ENCODE data around the gene RUFY1. TPM values are rescaled to one million over a fixed set of nuclear protein-coding genes. Genes with fewer than 3 reads are reported as not detected.

The RUFY1 gene
- total and polyA plus RNA-seq, 9 of the 15 experiments (the other 6 are each of a cell fraction or from before 2014, with no cell fraction given): 5.0 to 41.7 (median 29.6) TPM

- TF ChIP-seq, protein P1, sequence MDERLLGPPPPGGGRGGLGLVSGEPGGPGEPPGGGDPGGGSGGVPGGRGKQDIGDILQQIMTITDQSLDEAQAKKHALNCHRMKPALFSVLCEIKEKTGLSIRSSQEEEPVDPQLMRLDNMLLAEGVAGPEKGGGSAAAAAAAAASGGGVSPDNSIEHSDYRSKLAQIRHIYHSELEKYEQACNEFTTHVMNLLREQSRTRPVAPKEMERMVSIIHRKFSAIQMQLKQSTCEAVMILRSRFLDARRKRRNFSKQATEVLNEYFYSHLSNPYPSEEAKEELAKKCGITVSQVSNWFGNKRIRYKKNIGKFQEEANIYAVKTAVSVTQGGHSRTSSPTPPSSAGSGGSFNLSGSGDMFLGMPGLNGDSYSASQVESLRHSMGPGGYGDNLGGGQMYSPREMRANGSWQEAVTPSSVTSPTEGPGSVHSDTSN (CRISPR knock-in tag; IDR thresholded peaks at IDR 0.05; ENCODE audit: low read depth): no peak
- TF ChIP-seq, protein P1 (tag; conservative IDR thresholded peaks at IDR 0.05; ENCODE audit: low read depth): no peak
- TF ChIP-seq, protein P2, sequence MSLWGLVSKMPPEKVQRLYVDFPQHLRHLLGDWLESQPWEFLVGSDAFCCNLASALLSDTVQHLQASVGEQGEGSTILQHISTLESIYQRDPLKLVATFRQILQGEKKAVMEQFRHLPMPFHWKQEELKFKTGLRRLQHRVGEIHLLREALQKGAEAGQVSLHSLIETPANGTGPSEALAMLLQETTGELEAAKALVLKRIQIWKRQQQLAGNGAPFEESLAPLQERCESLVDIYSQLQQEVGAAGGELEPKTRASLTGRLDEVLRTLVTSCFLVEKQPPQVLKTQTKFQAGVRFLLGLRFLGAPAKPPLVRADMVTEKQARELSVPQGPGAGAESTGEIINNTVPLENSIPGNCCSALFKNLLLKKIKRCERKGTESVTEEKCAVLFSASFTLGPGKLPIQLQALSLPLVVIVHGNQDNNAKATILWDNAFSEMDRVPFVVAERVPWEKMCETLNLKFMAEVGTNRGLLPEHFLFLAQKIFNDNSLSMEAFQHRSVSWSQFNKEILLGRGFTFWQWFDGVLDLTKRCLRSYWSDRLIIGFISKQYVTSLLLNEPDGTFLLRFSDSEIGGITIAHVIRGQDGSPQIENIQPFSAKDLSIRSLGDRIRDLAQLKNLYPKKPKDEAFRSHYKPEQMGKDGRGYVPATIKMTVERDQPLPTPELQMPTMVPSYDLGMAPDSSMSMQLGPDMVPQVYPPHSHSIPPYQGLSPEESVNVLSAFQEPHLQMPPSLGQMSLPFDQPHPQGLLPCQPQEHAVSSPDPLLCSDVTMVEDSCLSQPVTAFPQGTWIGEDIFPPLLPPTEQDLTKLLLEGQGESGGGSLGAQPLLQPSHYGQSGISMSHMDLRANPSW (CRISPR knock-in tag; IDR thresholded peaks at IDR 0.05): peak; percentile 91; the same call in 1 of the 2 replicates
- no peak; the same call in 1 of the 2 replicates for TF ChIP-seq POLR2AphosphoS5 (IDR thresholded peaks at IDR 0.05; ENCODE audit: control insufficient read depth, insufficient read depth, low read depth, low read length)
- peak; percentile 69; the same call in 1 of the 2 replicates for TF ChIP-seq CEBPB (tag; IDR thresholded peaks at IDR 0.05)
- peak in 1 of 2 experiments; percentile 44; a peak in 1 of 4 replicates for TF ChIP-seq TRIM24 (IDR thresholded peaks at IDR 0.05)
- no peak for TF ChIP-seq ZNF445 (CRISPR knock-in tag; IDR thresholded peaks at IDR 0.05; ENCODE audit: low read depth)
- TF ChIP-seq PCBP1 (IDR thresholded peaks at IDR 0.05; ENCODE audit: low read depth, low read length, poor library complexity, severe bottlenecking): no peak
- TF ChIP-seq L3MBTL2 (IDR thresholded peaks at IDR 0.05): peak; percentile 92
- TF ChIP-seq NCOA4 (IDR thresholded peaks at IDR 0.05; ENCODE audit: partially characterized antibody): no peak
- peak; percentile 75 for TF ChIP-seq ZBTB17 (CRISPR knock-in tag; IDR thresholded peaks at IDR 0.05)
- no peak for TF ChIP-seq BRCA1 (IDR thresholded peaks at IDR 0.05)
- TF ChIP-seq BRCA1 (CRISPR knock-in tag; IDR thresholded peaks at IDR 0.05): peak; percentile 46; the same call in 1 of the 2 replicates
- TF ChIP-seq, protein P3, sequence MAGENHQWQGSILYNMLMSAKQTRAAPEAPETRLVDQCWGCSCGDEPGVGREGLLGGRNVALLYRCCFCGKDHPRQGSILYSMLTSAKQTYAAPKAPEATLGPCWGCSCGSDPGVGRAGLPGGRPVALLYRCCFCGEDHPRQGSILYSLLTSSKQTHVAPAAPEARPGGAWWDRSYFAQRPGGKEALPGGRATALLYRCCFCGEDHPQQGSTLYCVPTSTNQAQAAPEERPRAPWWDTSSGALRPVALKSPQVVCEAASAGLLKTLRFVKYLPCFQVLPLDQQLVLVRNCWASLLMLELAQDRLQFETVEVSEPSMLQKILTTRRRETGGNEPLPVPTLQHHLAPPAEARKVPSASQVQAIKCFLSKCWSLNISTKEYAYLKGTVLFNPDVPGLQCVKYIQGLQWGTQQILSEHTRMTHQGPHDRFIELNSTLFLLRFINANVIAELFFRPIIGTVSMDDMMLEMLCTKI (IDR thresholded peaks at IDR 0.05; ENCODE audit: partially characterized antibody): no peak
- no peak for TF ChIP-seq HDAC6 (IDR thresholded peaks at IDR 0.05; ENCODE audit: low read depth, low read length)
- TF ChIP-seq CBX1 (IDR thresholded peaks at IDR 0.05; ENCODE audit: low read depth): peak; percentile 80; the same call in 1 of the 2 replicates
- TF ChIP-seq LARP7 (IDR thresholded peaks at IDR 0.05): no peak
- no peak for TF ChIP-seq SIN3B (IDR thresholded peaks at IDR 0.05; ENCODE audit: low read depth)
- TF ChIP-seq ZFP1 (CRISPR knock-in tag; IDR thresholded peaks at IDR 0.05): no peak
- TF ChIP-seq RBM25 (IDR thresholded peaks at IDR 0.05; ENCODE audit: low read depth, low read length, severe bottlenecking): no peak
- TF ChIP-seq RBM34 (IDR thresholded peaks at IDR 0.05; ENCODE audit: borderline replicate concordance, insufficient read depth, low read length): no peak
- no peak for TF ChIP-seq RFX1 (IDR thresholded peaks at IDR 0.05)
- 0 out of 2 replicates have a peak, but pooled peaks have one; percentile 18 for TF ChIP-seq PRMT5 (CRISPR knock-in tag; IDR thresholded peaks at IDR 0.05)
Observed at GRCh38 chr5:179623906-179624741, 73.8 kb downstream of the RUFY1 start (continued).
